ENCODE results near the gene GRB10. TPM values are rescaled to one million over a fixed set of nuclear protein-coding genes. Genes with fewer than 3 reads are reported as not detected.

The GRB10 gene
- total and polyA plus RNA-seq, 2 of the 8 experiments (the other 6 are each of a cell fraction or from before 2014, with no cell fraction given), result 35.7 to 97.0 TPM

- no peak for TF ChIP-seq CHD7 (IDR thresholded peaks at IDR 0.05; ENCODE audit: insufficient replicate concordance, low read length)
- TF ChIP-seq TBP (IDR thresholded peaks at IDR 0.05; ENCODE audit: low read depth, low read length), result no peak
- no peak for TF ChIP-seq CREB1 (IDR thresholded peaks at IDR 0.05)
- TF ChIP-seq RXRA (IDR thresholded peaks at IDR 0.05; ENCODE audit: insufficient read depth, low read depth, low read length), result no peak
- no peak for TF ChIP-seq CBX5 (IDR thresholded peaks at IDR 0.05; ENCODE audit: low read depth, low read length)
- no peak for TF ChIP-seq CTCF (IDR thresholded peaks at IDR 0.05; ENCODE audit: control extremely low read depth in 1 of 3, insufficient read depth in 1 of 3, low read depth in 1 of 3, low read length in 3 of 3)
- TF ChIP-seq GABPA (IDR thresholded peaks at IDR 0.05; ENCODE audit: borderline replicate concordance, insufficient read depth, low read length), result no peak
- no peak for TF ChIP-seq KDM1A (IDR thresholded peaks at IDR 0.05; ENCODE audit: borderline replicate concordance, low read length)
- TF ChIP-seq SAP30 (IDR thresholded peaks at IDR 0.05; ENCODE audit: insufficient read depth, insufficient replicate concordance, low read length), result no peak
Observed at GRCh38 chr7:50565977-50566376, 216.7 kb downstream of the GRB10 start (continued).

Measured in H1 (cell line).